NCI-H2196 (cell line): ENCODE data around the gene FH.

Source experiments
- DNase-seq: peaks from one replicate; lab custom pipeline; 2025; ENCODE audit not compliant: unreplicated experiment; lab: John Stamatoyannopoulos, UW

FH gene

GRCh38 chr1:241460098-241460873 lies 59.3 kb downstream of the FH start:
- DNase-seq, result peak; percentile 25

- no peak for DNase-seq
Observed at GRCh38 chr1:241459186-241459802, 60.3 kb downstream of the FH start.

- no peak for DNase-seq
Observed at GRCh38 chr1:241457421-241457820, 62.1 kb downstream of the FH start.

GRCh38 chr1:241456743-241457142 lies 62.8 kb downstream of the FH start:
- DNase-seq, result no peak

- DNase-seq, result no peak
Observed at GRCh38 chr1:241453732-241454131, 65.8 kb downstream of the FH start.

- DNase-seq, result no peak
Observed at GRCh38 chr1:241451956-241452355, 67.6 kb downstream of the FH start.
